GM19035 (cell line): ENCODE data around the gene CRHBP.

ENCODE experiments used
- ATAC-seq: cut with Tn5 transposase; IDR thresholded peaks from one replicate; pipeline ENCODE4 v1.9.1; 2021; ENCODE audit not compliant: unreplicated experiment

The CRHBP gene

DNA sequence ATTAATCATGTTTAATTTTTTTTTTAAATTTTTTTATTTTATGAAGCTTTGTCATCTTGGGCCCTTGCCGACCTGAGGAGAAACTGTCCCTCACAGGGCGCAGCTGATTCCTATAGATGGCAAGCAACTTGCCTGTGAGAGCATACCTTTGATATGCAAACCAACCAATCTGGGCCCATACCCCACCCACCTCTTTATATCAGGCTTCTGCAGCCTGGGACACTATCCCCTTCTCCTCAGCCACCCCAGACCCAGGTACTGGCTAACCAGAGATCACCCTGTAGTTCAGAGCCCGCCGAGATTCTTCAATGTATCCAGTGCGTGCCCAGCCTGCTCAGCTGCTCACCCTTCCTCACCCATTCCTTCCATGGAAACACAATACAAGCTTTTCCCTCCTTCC lies 58.7 kb downstream of the CRHBP start:
- ATAC-seq = no peak

DNA sequence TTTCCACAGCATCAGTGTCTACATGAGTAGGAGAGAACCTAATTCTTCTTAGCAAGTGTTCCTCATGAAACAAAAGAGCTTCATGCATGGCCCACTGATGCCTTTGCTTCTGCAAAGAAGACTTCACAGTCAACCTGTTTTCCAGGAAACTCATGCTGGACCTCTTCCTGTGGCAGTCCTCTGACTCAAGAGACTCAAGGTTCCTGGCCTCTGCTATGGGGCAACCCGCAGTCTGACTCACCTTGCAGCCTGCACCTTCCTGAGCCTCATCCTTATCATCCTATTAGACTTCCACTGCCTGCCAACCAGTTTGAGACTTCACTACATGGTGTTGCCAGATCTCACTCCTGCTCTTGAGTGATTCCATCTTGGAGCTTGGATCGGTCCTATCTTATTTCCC lies 59.8 kb downstream of the CRHBP start:
- ATAC-seq = no peak

DNA sequence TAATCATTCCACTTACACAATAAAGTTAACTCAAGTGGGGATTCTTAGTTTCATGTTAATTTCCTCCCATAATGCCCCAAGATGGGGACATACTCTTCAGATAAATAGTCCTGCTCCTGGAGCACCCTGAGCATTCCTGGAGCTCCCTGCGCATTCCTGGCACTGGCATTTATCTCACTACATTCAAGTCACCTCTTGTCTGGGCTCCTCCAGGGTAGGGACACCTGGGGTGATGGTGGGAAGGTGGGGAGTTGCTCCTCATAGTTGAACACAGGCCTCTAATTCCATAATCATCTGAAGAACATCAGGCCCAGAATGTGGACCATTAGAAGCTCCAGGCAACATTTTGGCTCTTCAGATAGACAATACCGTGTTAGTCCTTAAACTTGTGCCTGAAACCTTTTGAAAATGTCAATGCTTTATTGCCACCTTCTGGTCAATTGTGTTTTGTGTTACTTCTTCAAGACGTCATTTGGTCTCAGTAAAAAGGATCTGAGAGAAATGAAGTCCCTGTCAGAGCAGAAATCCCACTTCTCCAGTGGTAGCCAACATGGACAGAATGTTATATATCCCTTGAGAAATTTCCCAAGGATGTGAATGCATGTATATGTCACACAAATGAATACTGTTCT lies 63.2 kb downstream of the CRHBP start:
- no peak for ATAC-seq

DNA sequence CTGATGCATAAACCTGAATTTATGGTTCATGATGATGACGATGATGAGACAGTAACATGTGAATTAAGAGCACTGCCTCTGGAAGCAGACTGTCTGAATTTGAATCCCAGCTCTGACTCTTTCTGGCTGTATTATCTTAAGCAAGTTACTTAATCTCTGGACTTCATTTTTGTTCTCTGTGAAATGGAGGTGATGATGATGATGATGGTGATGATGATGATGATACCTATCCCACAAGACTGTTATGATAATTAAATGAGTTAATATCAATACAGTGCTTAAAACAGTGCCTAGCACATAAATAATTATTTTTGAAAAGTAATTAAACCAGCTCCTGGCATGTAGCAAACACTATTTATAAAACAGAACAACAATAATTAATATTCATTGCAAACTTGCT lies 64.1 kb downstream of the CRHBP start:
- no peak for ATAC-seq

DNA sequence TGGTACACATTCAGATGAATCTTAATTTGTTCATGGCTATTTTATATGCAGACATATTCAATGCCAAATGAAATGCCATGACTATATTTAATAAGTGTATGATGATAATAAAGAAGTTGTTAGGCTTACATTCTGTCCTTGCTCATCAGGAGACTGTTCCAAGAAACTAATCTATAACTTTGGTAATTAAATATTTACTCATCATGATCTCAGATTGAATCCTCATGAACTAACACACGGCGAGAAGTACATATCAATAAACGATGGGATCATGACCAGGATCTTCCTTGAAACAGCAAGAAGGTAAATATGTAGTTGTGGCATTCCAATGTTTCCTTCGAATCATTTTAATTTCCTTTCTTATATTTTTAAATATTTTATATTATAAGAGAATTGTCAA lies 64.8 kb downstream of the CRHBP start:
- no peak for ATAC-seq
